Measurements from ENCODE around the gene ATXN10. TPM values are rescaled to one million over a fixed set of nuclear protein-coding genes. Genes with fewer than 3 reads are reported as not detected.

The ATXN10 gene
- total and polyA plus RNA-seq, 2 donors (not counting 1 experiment from before 2014, with no cell fraction given): 52.3 to 95.5 TPM

- Histone ChIP-seq H3K27me3 (replicated peaks in 1 of 4; ENCODE audit: control extremely low read depth in 1 of 4, control insufficient read depth in 3 of 4, insufficient read depth in 4 of 4, low read length in 3 of 4) (peaks cover 0 to 34% (median 16%) of the 10 kb centered on the region in 4 experiments), H3K9me3 (ENCODE audit: control extremely low read depth in 1 of 3, control insufficient read depth in 2 of 3, insufficient read depth in 1 of 3, low read length in 2 of 3) (peaks cover 0 to 22% (median 9%) of the 10 kb centered on the region in 3 donors), H3K4me2 (replicated peaks; ENCODE audit: low read depth, low read length, poor library complexity, severe bottlenecking) (no peak overlapping the region), H3K79me2 (ENCODE audit: control insufficient read depth, insufficient read depth, low read length) (no peaks in the 10 kb centered on the region), H4K20me1 (ENCODE audit: control insufficient read depth, insufficient read depth, low read length, poor library complexity, severe bottlenecking) (no peaks in the 10 kb centered on the region), H3K27ac (ENCODE audit: low read length in 2 of 2) (no peak overlapping the region), H3K4me1 (ENCODE audit: control insufficient read depth in 2 of 2, insufficient read depth in 2 of 2, low read length in 2 of 2) (no peaks in the 10 kb centered on the region), H2AFZ (ENCODE audit: insufficient read depth, low read depth, low read length, poor library complexity, severe bottlenecking) (no peak overlapping the region), H3K36me3 (replicated peaks in 1 of 2; ENCODE audit: control extremely low read depth in 1 of 2, control insufficient read depth in 1 of 2, extremely low read depth in 1 of 2, insufficient read depth in 2 of 2, low read length in 1 of 2) (no peaks in the 10 kb centered on the region), H3K9ac (ENCODE audit: low read length) (no peak overlapping the region), H3K4me3 (ENCODE audit: control extremely low read depth in 1 of 5, extremely low read depth in 1 of 5, insufficient read depth in 1 of 5, low read depth in 2 of 5, low read length in 4 of 5) (no peak overlapping the region)
- ATAC-seq (ENCODE audit: low read depth) (no peak), DNase-seq (no peak)
- CTCF ChIA-PET: interaction anchor here (0.6 kb wide), 1 partner anchor 221 kb away, joined by 3 read pairs; no protein-coding TSS in a partner anchor
- POLR2A ChIA-PET: no interaction called here
- Mint-ChIP-seq H3K4me1 (peaks cover 9% of the 10 kb centered on the region), H3K4me3 (no peak overlapping the region), H3K27me3 (peaks cover 40% of the 10 kb centered on the region), H3K27ac (no peak overlapping the region), H3K9me3 (ENCODE audit: insufficient read depth) (peaks cover 4% of the 10 kb centered on the region)
- TF ChIP-seq EZH2 (IDR thresholded peaks at IDR 0.05; ENCODE audit: borderline replicate concordance, insufficient read depth, low read depth, low read length, poor library complexity, severe bottlenecking) (no peak), CTCF (IDR thresholded peaks at IDR 0.05) (no peak)
- 38% methylated on average over 20 of the region's 20 CpGs for WGBS (ENCODE audit: insufficient coverage)
- intact Hi-C loops (cut with micrococcal nuclease): no loop called here
Observed at GRCh38 chr22:45867906-45868555, 196.4 kb downstream of the ATXN10 start.

GRCh38 chr22:45868571-45869339 is 197.1 kb downstream of the ATXN10 start:
- peaks cover 38% of the 10 kb centered on the region for H3K27me3 Mint-ChIP-seq
- Histone ChIP-seq H3K4me2 (replicated peaks; ENCODE audit: low read depth, low read length, poor library complexity, severe bottlenecking) (no peak overlapping the region), H3K27me3 (replicated peaks in 1 of 4; ENCODE audit: control extremely low read depth in 1 of 4, control insufficient read depth in 3 of 4, insufficient read depth in 4 of 4, low read length in 3 of 4) (peaks cover 0 to 34% (median 16%) of the 10 kb centered on the region in 4 experiments), H3K79me2 (ENCODE audit: control insufficient read depth, insufficient read depth, low read length) (no peaks in the 10 kb centered on the region), H3K4me1 (ENCODE audit: control insufficient read depth in 2 of 2, insufficient read depth in 2 of 2, low read length in 2 of 2) (no peaks in the 10 kb centered on the region), H2AFZ (ENCODE audit: insufficient read depth, low read depth, low read length, poor library complexity, severe bottlenecking) (no peak overlapping the region), H3K9me3 (ENCODE audit: control extremely low read depth in 1 of 3, control insufficient read depth in 2 of 3, insufficient read depth in 1 of 3, low read length in 2 of 3) (peaks cover 0 to 22% (median 12%) of the 10 kb centered on the region in 3 donors), H4K20me1 (ENCODE audit: control insufficient read depth, insufficient read depth, low read length, poor library complexity, severe bottlenecking) (no peaks in the 10 kb centered on the region), H3K36me3 (replicated peaks in 1 of 2; ENCODE audit: control extremely low read depth in 1 of 2, control insufficient read depth in 1 of 2, extremely low read depth in 1 of 2, insufficient read depth in 2 of 2, low read length in 1 of 2) (no peaks in the 10 kb centered on the region), H3K4me3 (ENCODE audit: control extremely low read depth in 1 of 5, extremely low read depth in 1 of 5, insufficient read depth in 1 of 5, low read depth in 2 of 5, low read length in 4 of 5) (no peak overlapping the region), H3K27ac (ENCODE audit: low read length in 2 of 2) (no peak overlapping the region), H3K9ac (ENCODE audit: low read length) (no peak overlapping the region)
- intact Hi-C loops (cut with micrococcal nuclease): no loop called here
- peaks cover 5% of the 10 kb centered on the region for H3K9me3 Mint-ChIP-seq (ENCODE audit: insufficient read depth)
- ChIA-PET CTCF (no interaction called here), POLR2A (no interaction called here)
- no peak for ATAC-seq (ENCODE audit: low read depth)
- no peak for DNase-seq
- TF ChIP-seq CTCF (IDR thresholded peaks at IDR 0.05): no peak
- TF ChIP-seq EZH2 (IDR thresholded peaks at IDR 0.05; ENCODE audit: borderline replicate concordance, insufficient read depth, low read depth, low read length, poor library complexity, severe bottlenecking): no peak
- no peak overlapping the region for H3K27ac Mint-ChIP-seq
- no peak overlapping the region for H3K4me3 Mint-ChIP-seq
- peaks cover 9% of the 10 kb centered on the region for H3K4me1 Mint-ChIP-seq
- WGBS (ENCODE audit: insufficient coverage): 53% methylated on average over 18 of the region's 18 CpGs
